ENCODE data around the gene TARBP1. TPM values are rescaled to one million over a fixed set of nuclear protein-coding genes. Genes with fewer than 3 reads are reported as not detected.

Gene TARBP1
- total and polyA plus RNA-seq, 9 donors, result 4.8 to 26.3 (median 10.8) TPM

GRCh38 chr1:234435620-234436019, 43.4 kb downstream of the TARBP1 start:
- Histone ChIP-seq H3K4me3 (no peak overlapping the region), H3K36me3 (no peaks in the 10 kb centered on the region), H3K27me3 (no peaks in the 10 kb centered on the region), H3K27ac (no peak overlapping the region), H3K9me3 (no peaks in the 10 kb centered on the region), H3K4me1 (ENCODE audit: insufficient read depth) (no peaks in the 10 kb centered on the region)
- no peak for DNase-seq
- no peak for TF ChIP-seq EP300 (IDR thresholded peaks at IDR 0.05)
- no peak for TF ChIP-seq CTCF (IDR thresholded peaks at IDR 0.05)
- TF ChIP-seq POLR2A (IDR thresholded peaks at IDR 0.05), result no peak
- intact Hi-C loops (cut with DNase I), result no loop called here
- 78 to 84% (median 82%) methylated on average over 8 of the region's 8 CpGs for WGBS, 3 donors

- no peak overlapping the region for H3K4me3 ChIP-seq
- no peak overlapping the region for H3K27ac ChIP-seq
- TF ChIP-seq POLR2A (IDR thresholded peaks at IDR 0.05) (no peak), EP300 (IDR thresholded peaks at IDR 0.05) (no peak), CTCF (IDR thresholded peaks at IDR 0.05) (no peak)
- H3K4me1 ChIP-seq (ENCODE audit: insufficient read depth), result no peaks in the 10 kb centered on the region
- H3K36me3 ChIP-seq, result no peaks in the 10 kb centered on the region
- no peaks in the 10 kb centered on the region for H3K9me3 ChIP-seq
- WGBS, 3 donors, result 69 to 93% (median 92%) methylated on average over 2 of the region's 2 CpGs
- intact Hi-C loops (cut with DNase I), result no loop called here
- no peaks in the 10 kb centered on the region for H3K27me3 ChIP-seq
- no peak for DNase-seq
Observed at GRCh38 chr1:234434706-234435105, 44.3 kb downstream of the TARBP1 start.

- WGBS, 3 donors, result 78 to 92% (median 87%) methylated on average over 1 of the region's 1 CpG
- no peaks in the 10 kb centered on the region for H3K36me3 ChIP-seq
- no peak overlapping the region for H3K27ac ChIP-seq
- no peaks in the 10 kb centered on the region for H3K27me3 ChIP-seq
- DNase-seq, result no peak
- H3K4me1 ChIP-seq (ENCODE audit: insufficient read depth), result no peaks in the 10 kb centered on the region
- TF ChIP-seq POLR2A (IDR thresholded peaks at IDR 0.05) (no peak), EP300 (IDR thresholded peaks at IDR 0.05) (no peak)
- intact Hi-C loops (cut with DNase I), result no loop called here
- no peak overlapping the region for H3K4me3 ChIP-seq
- H3K9me3 ChIP-seq, result no peaks in the 10 kb centered on the region
Observed at GRCh38 chr1:234433563-234434285, 45.3 kb downstream of the TARBP1 start.

GRCh38 chr1:234431255-234431654, 47.7 kb downstream of the TARBP1 start:
- no peak for TF ChIP-seq POLR2A (IDR thresholded peaks at IDR 0.05)
- Histone ChIP-seq H3K27ac (no peak overlapping the region), H3K4me1 (ENCODE audit: insufficient read depth) (no peaks in the 10 kb centered on the region), H3K9me3 (no peaks in the 10 kb centered on the region), H3K36me3 (no peaks in the 10 kb centered on the region), H3K27me3 (no peaks in the 10 kb centered on the region), H3K4me3 (no peak overlapping the region)
- intact Hi-C loops (cut with DNase I), result no loop called here
- 82 to 87% (median 85%) methylated on average over 4 of the region's 4 CpGs for WGBS, 3 donors
- no peak for DNase-seq

GRCh38 chr1:234430691-234431090, 48.3 kb downstream of the TARBP1 start:
- TF ChIP-seq EP300 (IDR thresholded peaks at IDR 0.05), result no peak
- TF ChIP-seq CTCF (IDR thresholded peaks at IDR 0.05), result no peak
- no peak for TF ChIP-seq POLR2A (IDR thresholded peaks at IDR 0.05)
- intact Hi-C loops (cut with DNase I), result no loop called here
- no peaks in the 10 kb centered on the region for H3K36me3 ChIP-seq
- H3K4me1 ChIP-seq (ENCODE audit: insufficient read depth), result no peaks in the 10 kb centered on the region
- H3K9me3 ChIP-seq, result no peaks in the 10 kb centered on the region
- no peak overlapping the region for H3K27ac ChIP-seq
- whole genome bisulfite sequencing, 3 donors, result 96% methylated on average over 5 of the region's 5 CpGs
- no peak overlapping the region for H3K4me3 ChIP-seq
- H3K27me3 ChIP-seq, result no peaks in the 10 kb centered on the region
- DNase-seq, result no peak

Data from ovary (tissue), 9 donors.